LNCaP clone FGC (cell line): ENCODE measurements around the gene PEX16.

ENCODE experiments used
- DNase-seq: peaks from one replicate; pipeline ENCODE4 v3.0.0-alpha.2; 2011; ENCODE audit warnings: low read depth
- H3K4me3 ChIP-seq: 2 replicates; pipeline ENCODE4 v1.5.1; 2011; ENCODE audit warnings: mild to moderate bottlenecking, low read depth, low read length, control low read depth
- CTCF ChIP-seq: IDR thresholded peaks from 2 replicates; pipeline ENCODE4 v1.5.1; 2012; ENCODE audit warnings: mild to moderate bottlenecking; ENCODE audit not compliant: control insufficient read depth, insufficient read depth; ENCODE audit errors: extremely low read depth

The PEX16 gene

GRCh38 chr11:45872651-45873356, 44.9 kb downstream of the PEX16 start:
- no peak overlapping the region for H3K4me3 ChIP-seq
- TF ChIP-seq CTCF, result peak; percentile 79
- DNase-seq, result no peak

GRCh38 chr11:45871638-45872037, 46.0 kb downstream of the PEX16 start:
- no peak overlapping the region for H3K4me3 ChIP-seq
- no peak for DNase-seq
- TF ChIP-seq CTCF, result no peak

DNA sequence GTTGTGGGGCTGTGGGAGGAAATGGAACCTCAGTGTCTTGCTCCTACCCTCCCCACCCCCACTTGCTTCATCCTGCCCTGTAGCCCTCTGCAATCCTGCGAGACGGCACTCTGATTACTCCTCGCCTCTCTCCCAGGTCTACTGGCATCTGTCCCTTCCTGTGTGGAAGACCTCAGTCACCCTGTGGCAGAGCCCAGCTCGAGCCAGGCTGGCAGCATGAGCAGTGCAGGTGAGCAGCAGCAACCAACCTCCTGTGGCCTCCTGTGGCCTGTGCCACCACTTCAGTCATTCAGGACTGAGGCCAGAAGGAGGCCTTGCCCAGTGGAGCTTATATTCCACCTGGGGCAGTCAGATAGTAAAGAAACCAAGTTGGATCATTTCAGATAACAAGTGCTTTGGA, 47.0 kb downstream of the PEX16 start:
- H3K4me3 ChIP-seq, result no peak overlapping the region
- no peak for DNase-seq
- TF ChIP-seq CTCF, result no peak

- H3K4me3 ChIP-seq, result no peak overlapping the region
- DNase-seq, result no peak
- no peak for TF ChIP-seq CTCF
Measured at GRCh38 chr11:45869551-45869950, 48.1 kb downstream of the PEX16 start.

- H3K4me3 ChIP-seq, result no peak overlapping the region
- no peak for TF ChIP-seq CTCF
- DNase-seq, result no peak
Measured at GRCh38 chr11:45864041-45864440, 53.6 kb downstream of the PEX16 start.

GRCh38 chr11:45860764-45861510, 56.7 kb downstream of the PEX16 start:
- no peak for DNase-seq
- TF ChIP-seq CTCF, result no peak
- no peak overlapping the region for H3K4me3 ChIP-seq
